Fibroblast of mammary gland (primary cell): ENCODE data around the gene FNBP1L.

Experiments used
- DNase-seq: peaks from one replicate; pipeline ENCODE4 v3.0.0-alpha.2; 2010; ENCODE audit warnings: low read depth
- H3K4me3 ChIP-seq: 2 replicates; pipeline ENCODE4 v1.5.1; 2011; ENCODE audit warnings: low read depth, mild to moderate bottlenecking, low read length, moderate library complexity; ENCODE audit not compliant: control insufficient read depth
- TF ChIP-seq, protein P1 (sequence below): conservative IDR thresholded peaks from 2 replicates; pipeline ENCODE4 v1.5.1; 2011; ENCODE audit warnings: low read depth, low read length, inconsistent platforms; ENCODE audit not compliant: control insufficient read depth, insufficient read depth

Gene FNBP1L

DNA sequence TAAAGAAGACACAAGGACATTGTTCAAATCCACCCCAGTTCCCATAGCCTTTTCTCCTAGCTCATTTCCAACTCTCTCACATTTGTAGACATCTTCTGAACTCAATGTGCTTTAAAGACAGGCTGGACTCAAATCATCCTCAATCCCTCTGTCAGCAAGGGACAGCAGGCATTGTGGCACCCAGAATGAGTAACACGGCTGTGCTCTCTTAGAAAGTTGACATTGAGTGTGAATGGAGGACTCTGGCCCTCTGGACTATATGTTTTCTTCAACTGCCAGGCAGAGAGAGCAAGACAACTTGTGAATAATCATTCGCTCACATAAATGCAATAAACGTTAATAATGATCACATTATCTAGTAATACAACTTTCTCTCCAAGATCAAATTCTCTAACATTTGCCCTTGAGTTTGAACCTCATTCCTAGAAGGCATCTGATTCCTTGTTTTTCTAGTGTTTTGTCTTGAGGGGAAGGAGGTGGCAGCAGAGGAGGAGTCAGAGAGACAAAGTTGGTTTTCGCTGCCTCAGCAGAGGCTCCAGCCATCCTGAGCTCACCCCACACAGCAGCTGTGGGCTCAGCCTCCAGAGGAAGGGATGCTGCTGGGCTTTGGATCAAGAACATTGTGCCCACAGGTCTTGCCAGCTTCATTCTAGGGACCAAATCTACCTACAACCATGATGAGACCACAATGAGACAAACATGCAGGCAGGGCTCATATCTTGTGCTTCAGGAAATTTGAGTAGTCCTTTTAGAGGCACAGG, 148.6 kb downstream of the FNBP1L start:
- DNase-seq, result no peak
- H3K4me3 ChIP-seq, result no peak overlapping the region
- TF ChIP-seq, protein P1, sequence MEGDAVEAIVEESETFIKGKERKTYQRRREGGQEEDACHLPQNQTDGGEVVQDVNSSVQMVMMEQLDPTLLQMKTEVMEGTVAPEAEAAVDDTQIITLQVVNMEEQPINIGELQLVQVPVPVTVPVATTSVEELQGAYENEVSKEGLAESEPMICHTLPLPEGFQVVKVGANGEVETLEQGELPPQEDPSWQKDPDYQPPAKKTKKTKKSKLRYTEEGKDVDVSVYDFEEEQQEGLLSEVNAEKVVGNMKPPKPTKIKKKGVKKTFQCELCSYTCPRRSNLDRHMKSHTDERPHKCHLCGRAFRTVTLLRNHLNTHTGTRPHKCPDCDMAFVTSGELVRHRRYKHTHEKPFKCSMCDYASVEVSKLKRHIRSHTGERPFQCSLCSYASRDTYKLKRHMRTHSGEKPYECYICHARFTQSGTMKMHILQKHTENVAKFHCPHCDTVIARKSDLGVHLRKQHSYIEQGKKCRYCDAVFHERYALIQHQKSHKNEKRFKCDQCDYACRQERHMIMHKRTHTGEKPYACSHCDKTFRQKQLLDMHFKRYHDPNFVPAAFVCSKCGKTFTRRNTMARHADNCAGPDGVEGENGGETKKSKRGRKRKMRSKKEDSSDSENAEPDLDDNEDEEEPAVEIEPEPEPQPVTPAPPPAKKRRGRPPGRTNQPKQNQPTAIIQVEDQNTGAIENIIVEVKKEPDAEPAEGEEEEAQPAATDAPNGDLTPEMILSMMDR, result no peak

DNA sequence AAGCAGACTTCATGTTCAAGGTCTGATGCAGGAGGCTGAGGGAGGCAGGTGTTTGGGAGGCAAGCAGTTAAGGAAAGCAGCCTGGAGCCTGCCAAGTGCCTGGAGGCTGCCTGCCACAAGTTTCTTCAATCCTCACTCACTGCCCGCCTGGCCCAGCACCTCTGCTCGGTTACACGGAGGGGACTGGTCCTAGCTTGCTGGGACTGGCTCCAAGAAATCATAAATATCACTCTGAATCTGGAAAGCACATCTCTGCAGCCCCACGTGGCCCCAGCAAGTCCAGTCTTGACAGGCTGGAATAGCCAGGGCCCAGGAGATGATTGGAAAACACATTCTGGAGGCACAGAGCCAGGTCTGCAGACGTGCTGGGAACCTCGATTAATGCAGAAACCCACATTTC, 149.8 kb downstream of the FNBP1L start:
- DNase-seq, result no peak
- TF ChIP-seq, protein P1, result no peak
- H3K4me3 ChIP-seq, result no peak overlapping the region

DNA sequence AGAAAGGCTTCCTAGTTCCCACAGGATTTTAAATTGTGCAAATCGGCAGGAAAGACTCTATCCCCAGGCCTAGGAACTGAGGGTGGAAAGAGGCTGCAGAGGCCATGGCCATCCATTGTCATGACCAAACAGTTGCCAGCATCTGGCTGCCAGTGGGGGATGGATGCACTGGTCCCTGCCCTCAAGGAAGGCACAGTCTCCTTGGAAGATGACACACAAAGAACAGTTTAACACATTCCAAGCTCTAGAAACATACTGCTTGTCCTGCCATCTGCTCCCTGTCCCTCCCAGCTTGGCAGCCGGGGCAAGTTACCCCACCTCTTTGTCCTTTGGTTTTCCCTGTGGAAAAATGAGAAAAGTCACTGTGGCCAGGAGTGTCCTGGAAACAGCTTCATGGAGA, 150.5 kb downstream of the FNBP1L start:
- H3K4me3 ChIP-seq, result no peak overlapping the region
- DNase-seq, result no peak
- TF ChIP-seq, protein P1, result no peak

DNA sequence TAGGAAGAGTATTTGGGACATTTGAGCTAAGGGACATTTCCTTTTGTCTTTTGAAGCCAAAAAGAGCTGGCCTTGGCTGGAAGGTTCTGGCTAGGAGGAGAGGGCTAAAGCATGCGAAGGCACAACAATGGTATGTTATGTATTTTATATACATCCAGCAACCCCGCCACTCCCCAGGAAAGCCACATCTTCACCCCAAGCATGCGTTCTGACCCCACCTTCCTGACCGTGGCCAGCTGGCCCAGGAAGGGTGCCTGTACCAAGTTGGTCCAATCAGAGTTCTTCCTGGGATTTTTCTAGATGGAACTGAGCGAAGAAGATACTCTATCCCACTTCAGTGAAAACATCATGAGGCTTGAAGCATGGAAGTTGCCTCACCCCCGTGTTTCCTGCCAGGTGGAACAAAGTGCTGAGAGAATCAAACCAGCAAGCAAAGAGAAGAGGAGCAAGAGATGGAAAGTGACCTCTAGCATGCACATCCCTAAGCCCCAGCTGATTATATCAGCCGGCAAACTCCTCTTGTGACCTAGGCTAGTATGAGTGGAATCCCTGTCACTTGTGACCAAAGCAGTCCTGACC, 151.0 kb downstream of the FNBP1L start:
- H3K4me3 ChIP-seq, result no peak overlapping the region
- TF ChIP-seq, protein P1, result no peak
- no peak for DNase-seq

DNA sequence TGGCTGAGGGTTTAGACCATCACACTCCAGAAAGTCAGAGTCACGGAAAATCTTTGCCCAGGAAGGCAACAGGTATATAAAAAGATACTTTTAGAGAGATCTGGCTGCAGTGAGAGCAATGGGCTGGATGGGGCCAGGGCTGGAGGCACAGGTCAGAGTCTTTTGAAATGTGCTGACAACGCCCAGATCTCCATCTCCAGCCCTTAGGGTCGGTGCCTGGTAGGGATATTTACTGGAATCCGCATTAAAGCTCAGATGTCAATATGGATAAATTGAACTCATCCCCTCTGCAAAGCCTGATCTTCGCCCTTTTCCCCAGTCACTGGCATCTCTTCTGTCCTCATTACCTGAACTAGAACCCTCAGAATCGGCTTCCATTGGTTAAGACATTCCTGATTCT, 151.6 kb downstream of the FNBP1L start:
- H3K4me3 ChIP-seq, result no peak overlapping the region
- TF ChIP-seq, protein P1, result no peak
- DNase-seq, result no peak

DNA sequence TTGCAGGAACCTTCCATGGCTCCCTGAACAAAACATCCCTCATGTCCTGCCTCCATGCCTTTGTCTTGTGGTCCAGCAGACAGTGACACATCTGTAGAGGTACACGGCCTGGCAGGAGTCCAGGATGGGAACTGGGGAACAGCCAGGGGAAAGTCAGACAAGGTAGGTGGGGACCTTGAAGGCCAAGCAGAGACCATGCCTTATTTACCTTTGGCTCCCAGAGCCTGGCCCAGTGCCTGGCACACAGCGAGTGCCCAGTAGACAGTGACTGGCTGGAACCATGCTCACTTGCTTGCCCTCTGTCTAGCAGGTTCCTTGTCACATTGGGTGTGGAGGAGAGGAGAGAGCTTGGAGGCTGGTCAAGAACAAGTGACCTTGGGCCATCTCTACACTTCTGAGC, 152.7 kb downstream of the FNBP1L start:
- H3K4me3 ChIP-seq, result no peak overlapping the region
- DNase-seq, result no peak
- TF ChIP-seq, protein P1, result no peak
